Gastroesophageal sphincter (tissue), 4 donors: Measurements from ENCODE around the gene CNN3. TPM values are rescaled to one million over a fixed set of nuclear protein-coding genes. Genes with fewer than 3 reads are reported as not detected.

Experiments used
- ATAC-seq: fragments of 150-250 bp; one replicate; pipeline ENCODE4 v1.9.1; 2016; ENCODE audit warnings: mild to moderate bottlenecking, moderate library complexity
- H3K27ac ChIP-seq, 4 donors: fragments of 200-600 bp; sonication (generic) in 3 of 4; 1 replicate in 3 of 4; 2 replicates in 1 of 4; pipeline ENCODE4 v1.5.1; 2016 to 2019
- H3K27me3 ChIP-seq: fragments of 200-600 bp; sonication (generic); one replicate; pipeline ENCODE4 v1.5.1; 2019
- H3K36me3 ChIP-seq, 2 donors: fragments of 200-600 bp; sonication (generic); one replicate each; pipeline ENCODE4 v1.5.1; 2019; ENCODE audit warnings: control low read depth in 1 of 2
- H3K4me1 ChIP-seq, 3 donors: fragments of 200-600 bp; sonication (generic); 1 replicate in 2 of 3; 2 replicates in 1 of 3; pipeline ENCODE4 v1.5.1; 2016 to 2019; ENCODE audit warnings: control low read depth in 2 of 3
- H3K4me3 ChIP-seq, 2 donors: fragments of 200-600 bp; sonication (generic); one replicate each; pipeline ENCODE4 v1.5.1; 2019; ENCODE audit warnings: mild to moderate bottlenecking in 1 of 2, moderate library complexity in 1 of 2
- H3K9me3 ChIP-seq, 3 donors: fragments of 200-600 bp; sonication (generic); one replicate each; pipeline ENCODE4 v1.5.1; 2017 to 2019; ENCODE audit warnings: control low read depth in 2 of 3
- EP300 ChIP-seq: sonication (generic); formaldehyde crosslinking; IDR thresholded peaks from one replicate; pipeline ENCODE4 v1.6.1; 2017; ENCODE audit warnings: antibody characterized with exemption, mild to moderate bottlenecking
- POLR2A ChIP-seq, 2 donors: fragments of 450-650 bp; IDR thresholded peaks; one replicate each; pipeline ENCODE4 v1.6.1; 2017; ENCODE audit warnings: antibody characterized with exemption in 2 of 2, mild to moderate bottlenecking in 2 of 2, moderate library complexity in 1 of 2
- POLR2AphosphoS5 ChIP-seq: sonication (generic); formaldehyde crosslinking; IDR thresholded peaks from one replicate; pipeline ENCODE4 v1.6.1; 2017; ENCODE audit warnings: antibody characterized with exemption
- WGBS, 2 donors: methylation state at CpG; one replicate each; pipeline ENCODE4 v1.1.5; 2018; ENCODE audit warnings: low coverage in 1 of 2; 5-methylcytosine and 5-hydroxymethylcytosine counted together
- total RNA-seq, 4 donors: library from RNA; depleted of rRNA; stranded (reverse); fragments of >200 nt; gene quantifications; one replicate each; pipeline ENCODE4 v1.1.0, GENCODE V29; 2016
- TF ChIP-seq, protein P1 (sequence below), 4 experiments: fragments of 200-600 bp in 2 of 4; fragments of 450-650 bp in 2 of 4; sonication (generic) in 1 of 4; IDR thresholded peaks; one replicate each; pipeline ENCODE4 v1.5.1; 2017 to 2019; ENCODE audit warnings: antibody characterized with exemption in 4 of 4, mild to moderate bottlenecking in 2 of 4, moderate library complexity in 2 of 4

CNN3 gene
- total RNA-seq, 4 donors from 2014 or later: 145 to 292 (median 217) TPM

DNA sequence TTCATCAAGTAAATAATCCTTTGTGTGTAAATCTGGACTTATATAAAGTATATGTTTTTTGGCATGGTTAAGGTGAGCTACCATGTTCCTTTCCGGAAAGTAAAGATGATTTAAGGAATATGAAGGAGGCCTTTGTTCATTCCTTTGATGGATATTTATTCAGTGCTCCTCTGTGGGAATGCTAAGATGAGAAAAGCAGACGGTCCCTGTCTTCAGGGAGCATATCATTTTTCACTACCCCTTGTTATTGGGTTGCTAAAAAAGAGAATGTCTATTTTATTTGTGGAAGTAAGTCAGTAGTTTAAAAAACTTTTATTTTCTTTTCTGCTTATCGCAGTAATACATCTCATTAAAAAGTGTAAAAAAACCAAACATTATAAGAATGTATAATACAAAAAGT lies 35.1 kb upstream of the CNN3 start:
- peak overlapping the region in 1 of 4 donors; percentile 66 for H3K27ac ChIP-seq
- TF ChIP-seq EP300: no peak
- no peak for ATAC-seq
- H3K4me1 ChIP-seq: peaks cover 0 to 7% (median 0%) of the 10 kb centered on the region in 3 donors
- H3K27me3 ChIP-seq: no peaks in the 10 kb centered on the region
- WGBS, 2 donors: 70 to 71% methylated on average over 3 of the region's 3 CpGs
- H3K36me3 ChIP-seq: no peaks in the 10 kb centered on the region
- H3K9me3 ChIP-seq: no peaks in the 10 kb centered on the region
- no peak overlapping the region for H3K4me3 ChIP-seq

DNA sequence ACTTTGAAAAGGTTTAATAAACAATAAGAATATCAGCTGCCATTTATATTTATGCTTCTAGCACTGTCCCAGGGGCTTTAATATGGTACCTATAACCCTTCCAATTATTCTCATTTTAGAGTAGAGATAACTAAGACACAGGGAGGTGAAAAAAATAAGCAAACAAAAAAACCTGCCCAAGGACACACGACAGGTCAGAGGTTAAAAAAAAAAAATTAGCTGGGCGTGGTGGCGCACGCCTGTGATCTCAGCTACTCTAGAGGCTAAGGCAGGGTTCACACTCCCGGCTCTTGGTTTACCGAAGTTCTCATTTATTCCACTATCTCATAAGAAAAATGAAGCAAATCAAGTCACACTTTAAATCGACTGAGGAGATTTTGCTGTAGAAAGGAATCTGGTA lies 34.7 kb upstream of the CNN3 start:
- Histone ChIP-seq H3K27ac (no peak overlapping the region), H3K4me3 (no peak overlapping the region), H3K36me3 (no peaks in the 10 kb centered on the region), H3K27me3 (no peaks in the 10 kb centered on the region), H3K9me3 (no peaks in the 10 kb centered on the region), H3K4me1 (peaks cover 0 to 7% (median 0%) of the 10 kb centered on the region in 3 donors)
- 92 to 97% methylated on average over 6 to 7 of the region's 7 CpGs for WGBS, 2 donors
- TF ChIP-seq, protein P1, sequence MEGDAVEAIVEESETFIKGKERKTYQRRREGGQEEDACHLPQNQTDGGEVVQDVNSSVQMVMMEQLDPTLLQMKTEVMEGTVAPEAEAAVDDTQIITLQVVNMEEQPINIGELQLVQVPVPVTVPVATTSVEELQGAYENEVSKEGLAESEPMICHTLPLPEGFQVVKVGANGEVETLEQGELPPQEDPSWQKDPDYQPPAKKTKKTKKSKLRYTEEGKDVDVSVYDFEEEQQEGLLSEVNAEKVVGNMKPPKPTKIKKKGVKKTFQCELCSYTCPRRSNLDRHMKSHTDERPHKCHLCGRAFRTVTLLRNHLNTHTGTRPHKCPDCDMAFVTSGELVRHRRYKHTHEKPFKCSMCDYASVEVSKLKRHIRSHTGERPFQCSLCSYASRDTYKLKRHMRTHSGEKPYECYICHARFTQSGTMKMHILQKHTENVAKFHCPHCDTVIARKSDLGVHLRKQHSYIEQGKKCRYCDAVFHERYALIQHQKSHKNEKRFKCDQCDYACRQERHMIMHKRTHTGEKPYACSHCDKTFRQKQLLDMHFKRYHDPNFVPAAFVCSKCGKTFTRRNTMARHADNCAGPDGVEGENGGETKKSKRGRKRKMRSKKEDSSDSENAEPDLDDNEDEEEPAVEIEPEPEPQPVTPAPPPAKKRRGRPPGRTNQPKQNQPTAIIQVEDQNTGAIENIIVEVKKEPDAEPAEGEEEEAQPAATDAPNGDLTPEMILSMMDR (IDR thresholded peaks at IDR 0.05): no peak
- TF ChIP-seq POLR2AphosphoS5 (no peak), POLR2A (IDR thresholded peaks at IDR 0.05) (no peak), EP300 (no peak)
- no peak for ATAC-seq

DNA sequence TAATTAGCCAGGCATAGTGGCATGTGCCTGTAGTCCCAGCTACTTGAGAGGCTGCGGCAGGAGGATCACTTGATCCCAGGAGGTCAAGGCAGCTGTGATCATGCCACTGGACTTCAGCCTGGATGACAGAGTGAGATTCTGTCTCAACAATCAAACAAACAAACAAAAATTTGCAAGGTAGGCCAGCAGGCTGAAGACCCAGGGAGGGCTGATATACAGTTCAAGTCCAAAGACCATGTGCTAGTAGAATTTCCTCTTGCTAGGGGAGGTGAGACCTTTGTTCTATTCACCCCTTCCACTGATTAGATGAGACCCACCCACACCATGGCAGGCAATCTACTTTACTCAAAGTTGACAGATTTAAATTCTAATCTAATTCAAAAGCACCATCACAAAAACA lies 31.2 kb upstream of the CNN3 start:
- no peak for ATAC-seq
- no peaks in the 10 kb centered on the region for H3K36me3 ChIP-seq
- no peak for TF ChIP-seq POLR2A (IDR thresholded peaks at IDR 0.05)
- TF ChIP-seq, protein P1 (IDR thresholded peaks at IDR 0.05): no peak
- no peak for TF ChIP-seq EP300
- TF ChIP-seq POLR2AphosphoS5: no peak

DNA sequence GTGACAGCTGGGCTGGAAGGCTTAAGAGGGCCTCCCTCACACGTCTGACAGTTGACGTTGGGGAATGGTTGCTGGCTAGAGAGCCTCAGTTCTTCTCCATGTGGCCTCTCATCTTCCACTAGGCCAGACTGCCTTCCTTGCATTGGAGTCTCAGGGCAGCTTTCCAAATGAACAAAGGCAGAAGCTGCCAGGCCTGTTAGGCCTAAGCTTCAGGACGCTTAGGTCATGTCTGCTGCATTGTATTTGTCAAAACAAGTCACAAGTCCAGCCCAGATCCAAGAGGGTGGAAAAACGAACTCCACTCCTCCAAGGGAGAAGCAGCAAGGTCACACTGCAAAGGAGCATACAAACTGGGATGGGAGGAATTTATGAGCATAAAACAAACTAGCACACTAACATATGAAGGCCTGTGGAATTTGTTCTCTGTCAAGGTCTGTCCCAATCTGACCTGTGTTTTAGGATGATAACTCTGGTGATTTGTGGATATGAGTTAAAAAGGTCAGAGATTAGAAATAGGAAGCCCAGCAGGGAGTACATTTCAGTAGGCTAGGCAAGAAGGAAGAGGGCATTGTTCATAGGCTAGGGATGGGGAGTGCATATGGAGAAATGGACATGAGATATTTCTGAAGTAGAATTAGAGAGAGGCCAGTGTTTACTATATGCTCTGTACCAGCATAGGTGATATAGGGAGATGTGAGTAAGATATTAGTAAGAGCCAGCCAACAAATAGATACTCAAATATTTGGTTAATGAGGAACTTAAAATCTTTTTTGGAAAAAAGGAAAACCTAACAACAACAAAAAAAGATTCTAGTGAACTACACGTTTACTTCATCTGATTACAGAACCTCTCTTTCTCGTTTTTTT lies 29.1 kb upstream of the CNN3 start:
- peaks cover 0 to 27% (median 17%) of the 10 kb centered on the region in 3 donors for H3K4me1 ChIP-seq
- H3K9me3 ChIP-seq: no peaks in the 10 kb centered on the region
- 38 to 63% methylated on average over 2 to 5 of the region's 6 CpGs for WGBS, 2 donors
- H3K4me3 ChIP-seq: no peak overlapping the region
- H3K27me3 ChIP-seq: no peaks in the 10 kb centered on the region
- ATAC-seq: no peak
- TF ChIP-seq POLR2AphosphoS5 (no peak), EP300 (no peak), POLR2A (IDR thresholded peaks at IDR 0.05) (no peak)
- TF ChIP-seq, protein P1 (IDR thresholded peaks at IDR 0.05): no peak
- no peaks in the 10 kb centered on the region for H3K36me3 ChIP-seq
- H3K27ac ChIP-seq: peak overlapping the region in 3 of 4 donors; percentile 35 to 50 (median 39)

More for the DNA sequence above, 31.2 kb upstream of the CNN3 start:
- no peak overlapping the region for H3K4me3 ChIP-seq
- WGBS, 2 donors: 100% methylated on average over 1 of the region's 1 CpG
- H3K9me3 ChIP-seq: no peaks in the 10 kb centered on the region
- H3K27ac ChIP-seq: no peak overlapping the region
- peaks cover 0 to 34% (median 17%) of the 10 kb centered on the region in 3 donors for H3K4me1 ChIP-seq
- no peaks in the 10 kb centered on the region for H3K27me3 ChIP-seq

DNA sequence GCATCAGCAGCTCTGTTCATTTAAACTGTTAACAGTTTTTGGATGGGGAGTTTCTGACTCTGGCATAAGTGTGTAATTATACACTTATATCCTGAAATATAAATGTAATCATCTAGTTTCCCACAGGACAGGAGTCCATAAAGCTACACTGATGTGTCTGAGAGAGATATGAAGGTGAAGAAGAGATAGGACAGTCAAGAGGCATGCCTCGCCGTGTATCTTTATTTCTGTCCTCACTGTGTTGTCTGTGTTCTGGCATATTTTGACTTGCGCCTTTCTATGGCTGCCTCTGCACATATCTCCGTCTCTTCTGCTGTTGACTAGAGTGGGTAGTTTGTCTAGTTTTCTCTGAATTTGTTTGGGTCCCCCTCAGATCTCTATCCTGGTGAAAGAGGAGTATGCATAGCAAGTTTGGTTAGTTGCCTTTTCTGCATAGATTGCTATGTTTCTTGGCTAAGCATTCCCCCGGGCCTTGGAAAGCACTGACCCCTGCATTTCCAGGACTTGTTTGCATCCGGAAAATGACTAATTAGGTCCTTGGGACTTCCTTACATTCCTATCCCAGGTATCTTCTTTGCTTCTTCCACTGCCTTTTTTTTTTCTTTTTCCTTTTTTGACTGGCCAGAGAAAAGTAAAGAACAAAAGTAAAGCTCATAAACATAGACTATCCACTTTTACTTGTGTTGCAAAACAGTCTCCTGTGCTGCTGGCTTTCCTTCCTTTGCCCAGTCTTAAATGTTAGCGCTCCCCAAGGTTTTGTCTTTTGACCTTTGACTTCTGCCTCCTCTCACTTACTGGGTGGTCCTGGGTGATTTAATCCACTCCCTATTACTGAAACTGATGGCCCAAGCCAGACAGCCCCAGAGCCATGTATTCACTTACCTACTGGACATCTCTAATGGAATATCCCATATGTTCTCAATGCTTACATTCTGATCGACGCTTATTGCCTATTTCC lies 27.6 kb upstream of the CNN3 start:
- TF ChIP-seq EP300 (no peak), POLR2AphosphoS5 (no peak), POLR2A (IDR thresholded peaks at IDR 0.05) (no peak)
- TF ChIP-seq, protein P1 (IDR thresholded peaks at IDR 0.05): no peak
- Histone ChIP-seq H3K27ac (peak overlapping the region in 2 of 4 donors; percentile 50 to 61), H3K27me3 (no peaks in the 10 kb centered on the region), H3K4me3 (no peak overlapping the region), H3K4me1 (peaks cover 0 to 27% (median 17%) of the 10 kb centered on the region in 3 donors), H3K36me3 (no peaks in the 10 kb centered on the region), H3K9me3 (no peaks in the 10 kb centered on the region)
- ATAC-seq: no peak
- WGBS, 2 donors: 50 to 64% methylated on average over 7 to 9 of the region's 9 CpGs
